ENCODE results near the gene ARHGAP22.

Gene ARHGAP22

GRCh38 chr10:48590945-48591344 lies 13.9 kb downstream of the ARHGAP22 start:
- no peak for DNase-seq (ENCODE audit: low spot score)

GRCh38 chr10:48589266-48589665 lies 15.6 kb downstream of the ARHGAP22 start:
- DNase-seq (ENCODE audit: low spot score): no peak

- DNase-seq (ENCODE audit: low spot score): no peak
Measured at GRCh38 chr10:48587819-48588218, 17.1 kb downstream of the ARHGAP22 start.

- no peak for DNase-seq (ENCODE audit: low spot score)
Measured at GRCh38 chr10:48587101-48587500, 17.8 kb downstream of the ARHGAP22 start.

GRCh38 chr10:48582970-48583369 lies 21.9 kb downstream of the ARHGAP22 start:
- no peak for DNase-seq (ENCODE audit: low spot score)

GRCh38 chr10:48580236-48580635 lies 24.6 kb downstream of the ARHGAP22 start:
- DNase-seq (ENCODE audit: low spot score): peak; percentile 28

- DNase-seq (ENCODE audit: low spot score): peak; percentile 87
Measured at GRCh38 chr10:48579251-48579960, 25.5 kb downstream of the ARHGAP22 start.

GRCh38 chr10:48577158-48577557 lies 27.7 kb downstream of the ARHGAP22 start:
- no peak for DNase-seq (ENCODE audit: low spot score)

- no peak for DNase-seq (ENCODE audit: low spot score)
Measured at GRCh38 chr10:48576501-48576900, 28.4 kb downstream of the ARHGAP22 start.

GRCh38 chr10:48575901-48576300 lies 29.0 kb downstream of the ARHGAP22 start:
- no peak for DNase-seq (ENCODE audit: low spot score)

- DNase-seq (ENCODE audit: low spot score): no peak
Measured at GRCh38 chr10:48574817-48575380, 30.0 kb downstream of the ARHGAP22 start.

GRCh38 chr10:48574322-48574796 lies 30.5 kb downstream of the ARHGAP22 start:
- DNase-seq (ENCODE audit: low spot score): no peak

GRCh38 chr10:48573045-48573444 lies 31.8 kb downstream of the ARHGAP22 start:
- no peak for DNase-seq (ENCODE audit: low spot score)

GRCh38 chr10:48572414-48572813 lies 32.5 kb downstream of the ARHGAP22 start:
- DNase-seq (ENCODE audit: low spot score): no peak

GRCh38 chr10:48568546-48568945 lies 36.3 kb downstream of the ARHGAP22 start:
- DNase-seq (ENCODE audit: low spot score): no peak

- no peak for DNase-seq (ENCODE audit: low spot score)
Measured at GRCh38 chr10:48568131-48568530, 36.7 kb downstream of the ARHGAP22 start.

- DNase-seq (ENCODE audit: low spot score): no peak
Measured at GRCh38 chr10:48567346-48567745, 37.5 kb downstream of the ARHGAP22 start.

GRCh38 chr10:48564466-48565160 lies 40.3 kb downstream of the ARHGAP22 start:
- no peak for DNase-seq (ENCODE audit: low spot score)

- DNase-seq (ENCODE audit: low spot score): no peak
Measured at GRCh38 chr10:48557511-48558123, 47.3 kb downstream of the ARHGAP22 start.

GRCh38 chr10:48556713-48557112 lies 48.2 kb downstream of the ARHGAP22 start:
- DNase-seq (ENCODE audit: low spot score): no peak

- DNase-seq (ENCODE audit: low spot score): no peak
Measured at GRCh38 chr10:48556065-48556464, 48.8 kb downstream of the ARHGAP22 start.

GRCh38 chr10:48555310-48556042 lies 49.4 kb downstream of the ARHGAP22 start:
- DNase-seq (ENCODE audit: low spot score): no peak

Measured in SK-N-DZ (cell line).